ENCODE measurements around the gene GH2. TPM values are rescaled to one million over a fixed set of nuclear protein-coding genes. Genes with fewer than 3 reads are reported as not detected.

GH2 gene
- total RNA-seq, 2 experiments from 2014 or later: not detected

DNA sequence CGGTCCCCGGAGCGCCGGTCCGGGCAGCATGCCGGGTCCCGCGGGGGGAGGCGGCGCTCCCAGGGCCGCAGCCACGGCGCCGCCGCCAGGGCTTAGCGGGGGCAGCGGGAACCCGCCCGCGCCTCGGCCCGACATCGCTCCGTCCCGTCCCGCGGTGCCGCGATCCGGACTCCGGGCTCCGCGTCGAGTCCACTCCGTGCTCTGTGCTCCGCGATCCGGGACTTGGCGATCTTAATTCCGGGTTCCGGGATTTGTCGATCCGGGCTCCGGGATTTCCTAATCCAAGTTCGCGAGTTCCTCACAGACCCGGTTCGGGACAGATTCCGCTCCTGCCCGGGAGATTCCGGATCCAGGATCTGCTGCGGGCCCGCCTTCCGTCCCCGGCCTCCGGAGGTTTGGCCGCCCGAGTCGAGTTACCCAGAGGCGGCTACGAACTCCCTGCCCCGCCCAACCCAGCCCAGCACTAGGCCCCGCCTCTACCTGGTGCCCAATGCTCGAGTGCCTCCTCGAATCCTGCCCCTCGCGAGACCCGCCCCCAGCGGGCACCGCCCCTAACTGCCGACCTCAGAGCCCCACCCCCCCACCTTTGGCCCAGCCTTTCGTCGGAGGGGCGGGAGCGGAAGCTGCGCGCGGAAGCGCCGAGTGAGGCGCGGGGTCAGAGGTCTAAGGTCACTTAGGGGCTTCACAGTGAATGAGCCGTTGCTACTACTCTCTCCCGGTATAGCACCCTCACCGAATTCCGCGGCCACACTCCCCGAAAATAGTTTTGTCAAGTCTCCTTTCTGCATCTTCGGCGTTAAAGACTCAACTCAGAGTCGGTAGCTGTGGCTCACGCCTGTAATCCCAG is 39.0 kb downstream of the GH2 start, which contains the start of gene SMARCD2:
Gene SMARCD2 (minus strand): TSS at position 146 of the 847 bp plus-strand sequence. CDS start 11 bp downstream, at position 135.
- peak; percentile 99 for DNase-seq
- H3K36me3 Mint-ChIP-seq: peaks cover 11% of the 10 kb centered on the region
- H3K27me3 Mint-ChIP-seq: no peaks in the 10 kb centered on the region
- H3K4me1 Mint-ChIP-seq: peaks cover 28% of the 10 kb centered on the region
- peaks cover 2% of the 10 kb centered on the region for H3K9me3 Mint-ChIP-seq
- H3K4me3 Mint-ChIP-seq: peak within 1 kb of the TSS; percentile 90
- H3K27ac Mint-ChIP-seq: peak within 1 kb of the TSS; percentile 93

DNA sequence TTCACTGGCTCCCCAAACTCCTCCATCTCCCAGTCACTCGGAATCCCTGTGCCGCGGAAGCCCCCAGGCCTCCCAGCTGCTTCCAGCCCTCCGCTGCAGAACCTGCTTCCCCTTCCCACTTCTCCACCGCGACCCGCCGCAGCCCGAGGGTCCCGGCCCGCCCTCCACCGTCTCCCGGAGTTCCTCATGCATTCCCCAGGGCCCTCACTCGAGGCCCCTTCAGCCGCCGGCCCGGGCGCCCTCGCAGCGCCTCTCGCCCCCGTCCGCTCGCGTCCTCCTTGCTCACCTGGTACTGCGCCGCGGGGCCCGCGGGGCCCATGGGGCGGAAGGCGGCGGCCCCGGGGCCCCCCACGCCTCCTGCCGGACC is 39.6 kb downstream of the GH2 start:
- H3K4me1 Mint-ChIP-seq: peaks cover 26% of the 10 kb centered on the region
- H3K27me3 Mint-ChIP-seq: no peaks in the 10 kb centered on the region
- peaks cover 11% of the 10 kb centered on the region for H3K36me3 Mint-ChIP-seq
- peak overlapping the region; percentile 90 for H3K4me3 Mint-ChIP-seq
- no peak for DNase-seq
- peak overlapping the region; percentile 91 for H3K27ac Mint-ChIP-seq
- no peaks in the 10 kb centered on the region for H3K9me3 Mint-ChIP-seq

DNA sequence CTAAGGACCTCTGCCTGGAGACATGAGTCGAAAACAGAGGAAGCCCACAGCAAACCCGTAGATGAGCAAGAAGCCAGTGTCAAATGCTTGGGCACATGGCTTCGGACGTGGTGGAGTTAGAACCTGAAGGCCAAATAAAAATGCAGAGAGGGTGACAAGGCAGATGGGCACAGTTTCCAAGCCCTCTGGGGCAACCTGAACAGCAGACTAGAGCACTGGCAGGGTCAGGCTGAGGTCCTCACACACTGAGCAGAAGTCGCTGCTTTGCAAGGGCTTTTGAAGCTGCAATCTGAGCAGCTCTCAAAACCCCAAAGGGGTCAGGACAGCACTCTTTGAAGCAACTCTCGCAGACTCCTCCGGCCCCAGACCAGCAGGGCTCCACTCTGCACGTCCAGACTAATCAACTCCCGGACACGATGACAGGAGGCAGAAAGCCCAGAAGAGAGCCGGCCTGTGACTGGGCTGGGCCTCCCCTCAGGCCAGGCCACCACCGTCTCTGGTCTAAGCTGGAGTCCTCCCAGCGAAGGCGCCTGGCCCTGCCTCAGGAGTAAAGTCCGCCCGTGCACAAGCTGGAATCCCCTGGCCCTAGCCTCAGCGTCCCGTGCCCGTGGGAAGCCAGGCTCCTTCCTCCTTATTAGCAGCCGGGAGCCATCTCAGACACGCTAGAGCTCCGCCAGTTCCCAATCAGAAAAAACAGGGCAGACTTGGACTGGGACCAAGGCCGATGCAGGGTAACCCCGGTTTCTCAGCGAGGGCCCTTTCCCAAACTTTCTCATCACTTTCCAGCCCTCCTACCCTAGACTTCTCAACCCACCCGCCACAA is 40.2 kb downstream of the GH2 start:
- Mint-ChIP-seq H3K4me3 (peak overlapping the region; percentile 90), H3K36me3 (peaks cover 11% of the 10 kb centered on the region), H3K9me3 (no peaks in the 10 kb centered on the region), H3K27me3 (no peaks in the 10 kb centered on the region), H3K27ac (peak overlapping the region; percentile 91), H3K4me1 (peaks cover 26% of the 10 kb centered on the region)
- DNase-seq: no peak

DNA sequence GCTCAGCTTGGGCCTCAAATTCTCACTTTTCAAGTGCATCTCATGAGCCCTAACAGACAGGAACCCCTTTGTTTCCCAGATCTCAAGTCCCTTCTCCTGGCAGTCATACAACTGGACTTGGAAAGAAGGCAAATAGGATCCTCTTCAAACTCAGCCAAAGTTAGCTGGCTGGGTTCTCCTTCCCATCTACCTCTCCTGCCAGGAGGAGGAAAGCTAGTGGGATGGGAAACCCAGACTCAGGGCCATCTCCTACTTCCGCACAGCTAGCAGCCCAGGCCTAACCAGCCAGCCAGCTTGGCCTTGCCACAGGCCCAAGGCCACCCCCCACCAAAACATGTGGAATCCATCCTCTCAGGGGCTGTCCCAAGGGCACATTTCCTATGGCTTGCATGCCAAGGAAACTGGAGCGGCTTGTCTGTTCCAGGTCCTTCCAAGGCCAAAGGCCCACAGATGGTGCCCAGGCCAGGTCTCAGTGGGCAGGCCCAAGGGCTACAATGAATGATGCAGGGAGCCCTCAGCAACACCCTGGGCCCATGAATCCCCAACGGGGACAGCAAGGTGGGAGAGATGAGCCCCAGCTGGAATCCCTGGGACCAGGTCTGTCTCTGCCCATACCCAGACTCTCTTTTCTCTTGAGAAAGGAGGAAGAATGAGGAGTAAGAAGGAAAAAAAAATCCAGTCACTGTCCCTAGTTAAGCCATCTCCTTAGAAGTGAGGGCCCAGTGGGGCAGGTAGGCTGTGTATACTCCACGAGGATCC is 41.0 kb downstream of the GH2 start:
- Mint-ChIP-seq H3K36me3 (peaks cover 13% of the 10 kb centered on the region), H3K4me1 (peaks cover 26% of the 10 kb centered on the region), H3K4me3 (peak overlapping the region; percentile 90), H3K9me3 (no peaks in the 10 kb centered on the region), H3K27me3 (no peaks in the 10 kb centered on the region), H3K27ac (peak overlapping the region; percentile 91)
- no peak for DNase-seq

DNA sequence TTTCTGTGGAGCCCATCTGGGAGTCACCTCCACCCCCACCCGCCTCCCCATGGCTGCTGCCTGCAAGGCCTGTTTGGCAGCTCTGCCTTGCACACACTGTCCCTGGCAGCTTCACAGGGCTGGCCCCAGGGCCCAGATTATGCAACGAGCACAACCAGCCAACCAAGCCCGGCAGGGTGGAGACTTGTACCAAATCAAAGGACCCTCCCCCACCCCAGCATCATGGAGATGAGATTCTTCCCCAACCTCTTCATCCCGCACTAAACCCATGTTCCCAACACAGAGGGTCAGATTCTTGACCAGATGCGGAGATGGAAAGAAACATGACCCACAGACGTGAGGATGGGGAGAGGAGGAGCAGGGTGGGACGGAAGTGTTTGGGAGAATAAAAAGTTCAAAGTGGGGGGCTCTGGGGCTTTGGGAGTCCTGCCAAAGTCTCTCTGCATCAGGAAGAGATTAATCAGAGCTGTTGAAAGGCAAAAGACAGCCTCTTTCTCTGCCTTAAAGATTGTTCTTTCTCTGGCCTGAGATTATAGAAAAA is 43.0 kb downstream of the GH2 start:
- H3K27me3 Mint-ChIP-seq: no peaks in the 10 kb centered on the region
- H3K36me3 Mint-ChIP-seq: peaks cover 20% of the 10 kb centered on the region
- DNase-seq: no peak
- peaks cover 30% of the 10 kb centered on the region for H3K4me1 Mint-ChIP-seq
- H3K9me3 Mint-ChIP-seq: no peaks in the 10 kb centered on the region
- H3K4me3 Mint-ChIP-seq: peak overlapping the region; percentile 43
- peak overlapping the region; percentile 54 for H3K27ac Mint-ChIP-seq

DNA sequence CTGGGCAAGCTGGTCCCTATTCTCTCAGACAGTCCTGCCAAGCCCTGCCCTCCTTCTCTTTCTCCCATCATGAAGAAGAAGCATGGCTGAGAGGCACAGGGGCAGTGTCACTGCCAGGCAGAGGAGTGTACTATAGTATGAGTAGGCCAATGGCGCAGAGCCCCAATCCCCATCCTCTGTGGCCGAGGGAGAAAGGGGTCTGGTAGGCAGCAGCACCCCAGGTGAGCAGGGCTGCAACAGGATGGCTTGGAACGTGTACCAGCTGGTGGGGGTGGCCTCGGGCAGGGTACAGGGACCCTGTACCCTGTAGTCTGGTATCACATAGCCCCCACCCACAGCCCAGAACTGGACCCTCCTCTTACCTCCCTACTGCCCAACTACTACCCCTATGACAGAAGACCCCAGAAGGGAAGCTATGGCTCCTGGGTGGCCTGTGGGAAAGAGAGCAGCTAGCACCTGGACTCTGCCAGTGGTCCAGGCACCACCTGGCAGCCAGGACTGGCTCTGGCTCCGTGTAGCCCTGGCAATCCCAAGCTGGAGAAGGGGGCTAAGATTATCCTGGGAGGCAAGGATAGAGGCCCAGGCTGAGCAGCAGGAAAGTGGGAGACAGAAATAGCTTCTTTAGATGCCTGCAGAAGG is 43.7 kb downstream of the GH2 start:
- no peaks in the 10 kb centered on the region for H3K27me3 Mint-ChIP-seq
- H3K36me3 Mint-ChIP-seq: peaks cover 22% of the 10 kb centered on the region
- H3K4me1 Mint-ChIP-seq: peaks cover 28% of the 10 kb centered on the region
- H3K9me3 Mint-ChIP-seq: no peaks in the 10 kb centered on the region
- no peak for DNase-seq
- H3K4me3 Mint-ChIP-seq: no peak overlapping the region
- H3K27ac Mint-ChIP-seq: peak overlapping the region; percentile 75

DNA sequence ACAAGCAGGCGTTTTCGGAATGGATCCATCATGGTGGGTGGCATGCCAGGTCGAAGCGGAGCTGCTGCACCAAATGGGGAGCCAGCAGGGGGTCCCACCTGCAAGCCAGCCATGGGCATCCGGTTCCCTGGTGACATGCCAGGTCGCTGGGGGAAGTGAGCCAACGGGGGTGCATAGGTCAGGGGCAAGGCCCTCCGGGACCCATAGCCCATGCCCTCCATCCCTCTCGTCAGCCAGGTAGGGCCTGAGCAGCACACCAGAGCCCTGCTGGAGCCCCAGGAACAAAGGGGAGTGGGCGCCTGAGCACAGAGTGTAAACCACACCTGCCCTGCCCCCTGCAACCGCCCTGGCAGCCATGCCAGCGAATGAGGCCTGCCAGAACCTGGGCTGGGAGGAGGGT is 44.3 kb downstream of the GH2 start:
- no peaks in the 10 kb centered on the region for H3K27me3 Mint-ChIP-seq
- H3K4me1 Mint-ChIP-seq: peaks cover 28% of the 10 kb centered on the region
- no peak overlapping the region for H3K4me3 Mint-ChIP-seq
- DNase-seq: no peak
- H3K36me3 Mint-ChIP-seq: peaks cover 23% of the 10 kb centered on the region
- no peaks in the 10 kb centered on the region for H3K9me3 Mint-ChIP-seq
- no peak overlapping the region for H3K27ac Mint-ChIP-seq

DNA sequence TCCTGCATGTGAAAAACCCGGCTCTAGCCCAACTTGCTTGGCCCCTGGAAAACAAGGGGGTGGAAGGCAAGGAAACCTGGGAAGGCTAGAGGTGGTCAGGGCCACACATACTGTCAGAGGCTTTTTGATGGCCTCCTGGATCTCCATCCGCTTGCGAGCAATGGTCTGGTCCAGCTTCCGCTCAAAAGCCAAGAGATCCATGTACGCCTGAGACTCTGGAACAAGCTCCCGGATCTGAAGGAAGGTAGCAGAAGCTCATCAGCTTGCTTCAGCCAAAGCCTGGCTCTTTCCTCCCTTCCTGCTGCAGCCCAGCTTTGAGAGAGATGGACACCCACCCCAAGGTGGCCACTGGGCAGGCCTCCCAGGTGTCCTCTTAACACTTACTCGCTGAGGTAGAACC is 44.9 kb downstream of the GH2 start:
- Mint-ChIP-seq H3K4me3 (no peak overlapping the region), H3K27ac (peak overlapping the region; percentile 22), H3K36me3 (peaks cover 28% of the 10 kb centered on the region), H3K9me3 (no peaks in the 10 kb centered on the region), H3K4me1 (peaks cover 35% of the 10 kb centered on the region), H3K27me3 (no peaks in the 10 kb centered on the region)
- DNase-seq: no peak

DNA sequence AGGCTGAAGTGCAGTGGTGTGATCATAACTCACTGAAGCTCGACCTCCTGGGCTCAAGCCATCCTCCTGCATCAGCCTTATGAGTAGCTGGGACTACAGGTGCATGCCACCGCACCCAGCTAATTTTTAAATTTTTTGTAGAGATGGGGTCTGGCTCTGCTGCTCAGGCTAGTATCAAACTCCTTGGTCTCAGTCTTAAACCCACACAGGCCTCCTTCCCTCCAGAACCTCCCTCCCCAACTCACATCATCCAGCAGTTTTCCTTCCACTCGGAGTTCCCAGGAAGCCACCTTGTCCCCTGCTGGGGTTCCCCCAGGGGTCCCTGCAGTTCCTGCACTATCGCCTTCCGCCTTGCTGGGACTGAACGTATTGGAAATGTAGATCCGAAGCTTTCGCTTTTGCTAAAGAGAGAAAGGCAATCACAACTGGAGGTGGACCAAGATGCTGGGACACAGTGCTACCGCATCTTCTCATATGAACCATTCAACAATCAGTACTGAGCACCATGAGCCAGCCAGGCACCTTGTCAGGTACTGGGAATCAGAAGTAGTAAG is 46.5 kb downstream of the GH2 start:
- Mint-ChIP-seq H3K27ac (peak overlapping the region; percentile 34), H3K4me1 (peaks cover 40% of the 10 kb centered on the region), H3K27me3 (no peaks in the 10 kb centered on the region), H3K4me3 (no peak overlapping the region), H3K9me3 (no peaks in the 10 kb centered on the region), H3K36me3 (peaks cover 29% of the 10 kb centered on the region)
- no peak for DNase-seq

DNA sequence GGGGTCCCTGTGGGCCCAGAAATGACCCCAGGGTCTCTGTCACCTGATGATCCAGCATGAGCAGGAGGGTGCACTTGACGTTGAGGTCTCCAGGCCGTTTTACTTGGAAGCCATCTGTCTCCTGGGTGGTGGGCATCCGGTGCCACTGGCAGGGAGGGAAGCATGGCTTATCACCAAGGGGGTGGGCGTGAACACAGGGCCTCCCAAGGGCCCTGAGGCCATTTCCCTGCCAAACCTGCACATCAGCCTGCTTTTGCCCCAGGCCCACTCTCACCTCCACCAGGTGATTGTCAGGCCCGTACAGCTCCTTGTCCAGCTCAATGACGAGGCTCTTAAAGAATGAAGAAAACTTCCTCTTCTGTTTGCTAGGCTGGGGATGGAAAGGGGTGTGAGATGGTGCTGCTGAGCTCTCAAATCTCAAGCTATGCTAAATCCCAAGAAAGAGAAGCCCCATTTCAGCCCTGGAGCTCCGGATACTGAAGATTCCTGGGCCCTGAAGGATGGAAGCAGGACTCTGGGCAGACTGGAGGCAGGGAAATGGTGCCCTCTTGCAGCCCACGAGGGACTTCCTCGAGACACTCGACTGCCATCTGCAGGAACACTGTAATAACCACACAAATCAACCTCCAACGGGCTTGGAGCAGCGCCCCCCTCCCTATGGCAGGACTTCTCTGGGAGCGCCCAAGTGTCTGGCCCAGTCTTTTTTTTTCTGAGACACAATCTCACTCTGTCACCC is 47.1 kb downstream of the GH2 start:
- Mint-ChIP-seq H3K27me3 (no peaks in the 10 kb centered on the region), H3K4me1 (peaks cover 44% of the 10 kb centered on the region), H3K4me3 (no peak overlapping the region), H3K36me3 (peaks cover 34% of the 10 kb centered on the region), H3K9me3 (no peaks in the 10 kb centered on the region), H3K27ac (peak overlapping the region; percentile 85)
- peak; percentile 57 for DNase-seq

DNA sequence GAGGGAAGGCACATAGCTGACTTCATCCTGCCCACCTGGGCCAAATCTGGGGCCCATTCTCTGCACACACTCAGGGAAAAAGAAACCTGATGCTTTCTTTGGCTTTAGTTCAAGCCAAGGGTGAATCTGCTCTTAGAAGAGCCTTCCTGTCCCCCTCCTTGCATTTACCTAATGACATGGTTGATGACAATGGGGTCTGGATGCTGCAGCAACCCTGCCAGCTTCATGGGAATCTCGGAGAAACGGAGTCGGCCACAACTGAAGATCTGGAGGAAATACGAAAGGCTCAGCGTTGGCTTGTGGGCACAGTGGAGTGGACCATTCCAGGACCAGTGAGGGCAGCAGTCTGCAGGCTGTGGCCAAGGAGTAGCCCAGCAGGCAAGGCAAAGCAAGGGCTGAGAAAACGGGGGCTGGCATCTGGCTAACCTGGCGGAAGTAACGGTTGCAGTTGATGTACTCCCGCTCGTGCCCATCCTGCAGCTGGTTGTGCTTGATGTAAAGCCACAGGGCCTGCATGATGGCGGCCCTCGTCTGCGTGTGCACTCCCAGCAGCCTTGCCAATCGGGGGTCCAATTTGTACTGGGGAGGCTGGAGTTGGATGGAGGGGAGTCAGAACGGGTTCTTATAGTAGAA is 47.9 kb downstream of the GH2 start:
- H3K4me1 Mint-ChIP-seq: peaks cover 49% of the 10 kb centered on the region
- no peaks in the 10 kb centered on the region for H3K27me3 Mint-ChIP-seq
- H3K27ac Mint-ChIP-seq: peak overlapping the region; percentile 63
- DNase-seq: no peak
- H3K4me3 Mint-ChIP-seq: no peak overlapping the region
- H3K36me3 Mint-ChIP-seq: peaks cover 38% of the 10 kb centered on the region
- no peaks in the 10 kb centered on the region for H3K9me3 Mint-ChIP-seq

DNA sequence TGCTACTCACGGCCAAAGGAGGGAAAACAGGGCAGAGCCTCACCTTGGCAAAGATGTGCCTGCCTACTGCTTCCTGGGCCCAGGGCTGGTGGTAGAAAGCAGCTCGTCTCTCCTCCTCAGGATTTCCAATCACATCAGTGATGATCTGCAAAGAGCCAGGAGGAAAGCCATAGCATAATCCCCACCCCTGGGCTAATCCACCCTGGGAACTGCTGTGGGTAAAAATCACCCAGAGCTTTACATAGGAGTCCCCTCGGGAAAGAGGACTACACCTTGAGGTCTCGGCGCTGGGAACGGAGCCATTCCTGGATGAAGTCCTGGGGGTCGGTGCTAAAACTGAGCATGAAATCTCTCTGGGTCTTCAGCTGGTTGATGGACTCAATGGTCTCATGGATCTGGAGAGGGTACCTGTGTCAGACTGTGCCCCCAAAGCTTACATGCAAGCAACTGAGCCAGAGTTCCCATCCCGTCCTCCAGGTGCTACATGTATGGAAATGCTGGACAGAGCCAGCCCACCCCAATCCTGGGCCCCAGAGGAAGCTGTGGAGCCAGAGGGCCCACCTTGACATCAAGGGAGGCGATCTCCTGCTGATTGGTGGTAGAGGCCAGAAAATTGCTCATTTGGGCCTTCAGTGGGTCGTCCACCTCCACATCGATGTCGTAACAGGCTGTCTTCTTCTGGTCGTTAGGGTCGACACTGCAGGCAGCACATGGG is 48.6 kb downstream of the GH2 start:
- no peak overlapping the region for H3K4me3 Mint-ChIP-seq
- H3K36me3 Mint-ChIP-seq: peaks cover 41% of the 10 kb centered on the region
- no peak for DNase-seq
- H3K27ac Mint-ChIP-seq: no peak overlapping the region
- H3K4me1 Mint-ChIP-seq: peaks cover 53% of the 10 kb centered on the region
- H3K27me3 Mint-ChIP-seq: no peaks in the 10 kb centered on the region
- H3K9me3 Mint-ChIP-seq: no peaks in the 10 kb centered on the region

DNA sequence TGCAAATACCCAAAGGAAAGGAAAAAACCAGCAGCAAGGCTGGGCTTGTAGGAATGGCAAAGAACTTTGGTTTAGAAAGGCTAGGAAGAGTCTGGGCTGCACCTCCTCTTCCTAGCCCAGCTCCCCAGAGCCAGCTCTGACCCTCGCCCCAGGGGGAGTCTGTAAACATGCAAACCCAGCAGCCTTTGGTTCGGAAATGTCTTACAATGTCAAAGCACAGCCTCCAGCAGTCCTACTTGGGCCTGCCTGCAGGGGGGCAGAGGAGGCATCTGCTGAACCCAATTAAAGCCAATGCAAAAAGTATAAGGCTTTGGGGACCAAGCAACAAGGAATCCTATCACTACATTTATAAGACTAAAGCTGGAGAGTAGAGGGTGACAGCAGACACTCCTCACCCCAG is 49.3 kb downstream of the GH2 start:
- Mint-ChIP-seq H3K9me3 (no peaks in the 10 kb centered on the region), H3K27me3 (no peaks in the 10 kb centered on the region), H3K4me1 (peaks cover 55% of the 10 kb centered on the region), H3K4me3 (no peak overlapping the region), H3K36me3 (peaks cover 46% of the 10 kb centered on the region), H3K27ac (peak overlapping the region; percentile 84)
- no peak for DNase-seq
